ENCODE data around the gene TENM4. TPM values are rescaled to one million over a fixed set of nuclear protein-coding genes. Genes with fewer than 3 reads are reported as not detected.

TENM4 gene
- total and polyA plus RNA-seq, 2 of the 13 experiments (the other 11 are each of a cell fraction or from before 2014, with no cell fraction given) = not detected

GRCh38 chr11:79285756-79286155 lies 155.1 kb downstream of the TENM4 start:
- FAIRE-seq (no peak), ATAC-seq (no peak), DNase-seq (ENCODE audit: low spot score) (no peak)
- Histone ChIP-seq H3K4me3 (replicated peaks in 1 of 3; ENCODE audit: insufficient read depth in 1 of 3, low read depth in 2 of 3, low read length in 3 of 3) (no peak overlapping the region), H3K27me3 (ENCODE audit: control insufficient read depth in 1 of 2, insufficient read depth in 2 of 2, low read length in 2 of 2) (no peaks in the 10 kb centered on the region; a peak in 1 of 5 replicates), H3K36me3 (replicated peaks in 1 of 2; ENCODE audit: control insufficient read depth in 1 of 2, insufficient read depth in 2 of 2, low read length in 2 of 2) (no peaks in the 10 kb centered on the region), H3K9ac (ENCODE audit: insufficient read depth, low read depth, low read length) (no peak overlapping the region), H3K4me1 (ENCODE audit: insufficient read depth, low read length) (no peaks in the 10 kb centered on the region), H3K27ac (ENCODE audit: extremely low read length, insufficient read depth, low read length) (no peak overlapping the region), H3K4me2 (ENCODE audit: low read depth, low read length) (no peak overlapping the region), H3K9me3 (ENCODE audit: low read length) (no peaks in the 10 kb centered on the region), H4K20me1 (ENCODE audit: insufficient read depth, low read length) (no peaks in the 10 kb centered on the region), H2AFZ (ENCODE audit: low read length) (no peak overlapping the region), H3K79me2 (ENCODE audit: insufficient read depth, low read length) (no peaks in the 10 kb centered on the region)
- ChIA-PET CTCF (ENCODE audit: low intra/inter-chr PET ratio, low total read pairs) (no interaction called here), POLR2A (no interaction called here)
- TF ChIP-seq PAX8 (CRISPR knock-in tag; IDR thresholded peaks at IDR 0.05; ENCODE audit: borderline replicate concordance) = no peak
- no peak for TF ChIP-seq NFE2L1 (CRISPR knock-in tag; IDR thresholded peaks at IDR 0.05; ENCODE audit: borderline replicate concordance)
- no TSS peak for BruUV-seq (replicated peaks)
- intact Hi-C loops (cut with micrococcal nuclease; ENCODE audit: unreplicated experiment) (no loop called here), in situ Hi-C loops (cut with HindIII; ENCODE audit: extremely low pct_ligation_motif_present, low pct_unique_long_range_greater_than_20kb) (no loop called here)
- WGBS (ENCODE audit: low lambda C conversion rate) = 1% methylated on average over 2 of the region's 2 CpGs

DNA sequence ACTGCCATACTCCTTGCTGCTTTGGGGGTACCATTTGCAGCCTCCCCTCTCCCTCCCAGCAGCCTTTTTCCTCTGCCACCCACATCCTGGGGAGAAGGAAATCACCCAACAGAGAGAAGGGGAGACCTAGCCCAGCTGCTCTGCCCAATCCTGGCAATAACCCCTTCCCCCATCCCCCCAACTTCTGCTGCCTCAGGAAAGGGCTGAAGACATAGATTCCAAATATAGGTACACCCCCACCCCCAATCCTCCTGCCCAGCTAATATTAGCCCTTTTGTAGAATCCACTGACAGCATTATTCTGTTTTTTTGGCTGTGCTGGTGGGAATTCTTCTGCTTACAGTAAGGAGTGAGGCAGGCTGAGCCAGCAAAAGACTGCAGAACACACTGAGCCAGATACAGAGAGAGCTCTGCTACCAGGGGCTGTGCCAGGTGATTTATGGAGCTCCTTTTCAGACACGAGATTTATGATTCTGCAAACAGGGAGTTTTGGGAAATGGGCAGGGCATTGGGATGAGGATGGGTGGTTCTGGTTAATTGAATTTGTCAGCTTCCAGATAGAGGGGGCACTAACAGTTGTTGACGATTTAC lies 164.0 kb downstream of the TENM4 start:
- FAIRE-seq (no peak), ATAC-seq (no peak), DNase-seq (ENCODE audit: low spot score) (no peak)
- no peak overlapping the region for H3K27ac ChIP-seq (ENCODE audit: extremely low read length, insufficient read depth, low read length)
- H4K20me1 ChIP-seq (ENCODE audit: insufficient read depth, low read length) = no peaks in the 10 kb centered on the region
- peaks cover 0 to 9% of the 10 kb centered on the region in 2 experiments; a peak in 2 of 5 replicates for H3K27me3 ChIP-seq (ENCODE audit: control insufficient read depth in 1 of 2, insufficient read depth in 2 of 2, low read length in 2 of 2)
- no peaks in the 10 kb centered on the region for H3K9me3 ChIP-seq (ENCODE audit: low read length)
- ChIA-PET CTCF (ENCODE audit: low intra/inter-chr PET ratio, low total read pairs) (no interaction called here), POLR2A (no interaction called here)
- no peaks in the 10 kb centered on the region for H3K36me3 ChIP-seq (replicated peaks in 1 of 2; ENCODE audit: control insufficient read depth in 1 of 2, insufficient read depth in 2 of 2, low read length in 2 of 2)
- H3K9ac ChIP-seq (ENCODE audit: insufficient read depth, low read depth, low read length) = no peak overlapping the region
- TF ChIP-seq ZFP62 (CRISPR knock-in tag; IDR thresholded peaks at IDR 0.05) (no peak), ARNT2 (CRISPR knock-in tag; IDR thresholded peaks at IDR 0.05; ENCODE audit: low read depth) (no peak), NR1H2 (CRISPR knock-in tag; IDR thresholded peaks at IDR 0.05; ENCODE audit: borderline replicate concordance, low read depth) (no peak), TBX3 (IDR thresholded peaks at IDR 0.05; ENCODE audit: borderline replicate concordance) (no peak), PAF1 (CRISPR knock-in tag; IDR thresholded peaks at IDR 0.05) (no peak), CBX2 (IDR thresholded peaks at IDR 0.05; ENCODE audit: low read depth, low read length) (no peak), CBX2 (CRISPR knock-in tag; IDR thresholded peaks at IDR 0.05; ENCODE audit: low read depth) (no peak), ZNF607 (CRISPR knock-in tag; IDR thresholded peaks at IDR 0.05; ENCODE audit: borderline replicate concordance) (no peak), ADNP (CRISPR knock-in tag; IDR thresholded peaks at IDR 0.05) (no peak), JARID2 (CRISPR knock-in tag; IDR thresholded peaks at IDR 0.05; ENCODE audit: insufficient replicate concordance) (no peak), SRSF9 (IDR thresholded peaks at IDR 0.05; ENCODE audit: borderline replicate concordance, insufficient read depth, low read depth, low read length, poor library complexity, severe bottlenecking) (no peak), IRF9 (CRISPR knock-in tag; IDR thresholded peaks at IDR 0.05; ENCODE audit: borderline replicate concordance) (no peak)
- TF ChIP-seq, protein P1, sequence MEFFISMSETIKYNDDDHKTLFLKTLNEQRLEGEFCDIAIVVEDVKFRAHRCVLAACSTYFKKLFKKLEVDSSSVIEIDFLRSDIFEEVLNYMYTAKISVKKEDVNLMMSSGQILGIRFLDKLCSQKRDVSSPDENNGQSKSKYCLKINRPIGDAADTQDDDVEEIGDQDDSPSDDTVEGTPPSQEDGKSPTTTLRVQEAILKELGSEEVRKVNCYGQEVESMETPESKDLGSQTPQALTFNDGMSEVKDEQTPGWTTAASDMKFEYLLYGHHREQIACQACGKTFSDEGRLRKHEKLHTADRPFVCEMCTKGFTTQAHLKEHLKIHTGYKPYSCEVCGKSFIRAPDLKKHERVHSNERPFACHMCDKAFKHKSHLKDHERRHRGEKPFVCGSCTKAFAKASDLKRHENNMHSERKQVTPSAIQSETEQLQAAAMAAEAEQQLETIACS (CRISPR knock-in tag; IDR thresholded peaks at IDR 0.05) = no peak
- TF ChIP-seq, protein P2, sequence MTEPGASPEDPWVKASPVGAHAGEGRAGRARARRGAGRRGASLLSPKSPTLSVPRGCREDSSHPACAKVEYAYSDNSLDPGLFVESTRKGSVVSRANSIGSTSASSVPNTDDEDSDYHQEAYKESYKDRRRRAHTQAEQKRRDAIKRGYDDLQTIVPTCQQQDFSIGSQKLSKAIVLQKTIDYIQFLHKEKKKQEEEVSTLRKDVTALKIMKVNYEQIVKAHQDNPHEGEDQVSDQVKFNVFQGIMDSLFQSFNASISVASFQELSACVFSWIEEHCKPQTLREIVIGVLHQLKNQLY (CRISPR knock-in tag; IDR thresholded peaks at IDR 0.05) = no peak
- intact Hi-C loops (cut with micrococcal nuclease; ENCODE audit: unreplicated experiment) = no loop called here
- H3K79me2 ChIP-seq (ENCODE audit: insufficient read depth, low read length) = no peaks in the 10 kb centered on the region
- in situ Hi-C loops (cut with HindIII; ENCODE audit: extremely low pct_ligation_motif_present, low pct_unique_long_range_greater_than_20kb) = no loop called here
- H2AFZ ChIP-seq (ENCODE audit: low read length) = no peak overlapping the region
- no peak overlapping the region for H3K4me2 ChIP-seq (ENCODE audit: low read depth, low read length)
- no peaks in the 10 kb centered on the region for H3K4me1 ChIP-seq (ENCODE audit: insufficient read depth, low read length)
- H3K4me3 ChIP-seq (replicated peaks in 1 of 3; ENCODE audit: insufficient read depth in 1 of 3, low read depth in 2 of 3, low read length in 3 of 3) = no peak overlapping the region
- no TSS peak for BruUV-seq (replicated peaks)
- WGBS (ENCODE audit: low lambda C conversion rate) = 0% methylated on average over 2 of the region's 2 CpGs

Data from HepG2 (cell line).